ENCODE results near the gene TRPC4. TPM values are rescaled to one million over a fixed set of nuclear protein-coding genes. Genes with fewer than 3 reads are reported as not detected.

The TRPC4 gene
- total RNA-seq, 2 experiments from 2014 or later = not detected

DNA sequence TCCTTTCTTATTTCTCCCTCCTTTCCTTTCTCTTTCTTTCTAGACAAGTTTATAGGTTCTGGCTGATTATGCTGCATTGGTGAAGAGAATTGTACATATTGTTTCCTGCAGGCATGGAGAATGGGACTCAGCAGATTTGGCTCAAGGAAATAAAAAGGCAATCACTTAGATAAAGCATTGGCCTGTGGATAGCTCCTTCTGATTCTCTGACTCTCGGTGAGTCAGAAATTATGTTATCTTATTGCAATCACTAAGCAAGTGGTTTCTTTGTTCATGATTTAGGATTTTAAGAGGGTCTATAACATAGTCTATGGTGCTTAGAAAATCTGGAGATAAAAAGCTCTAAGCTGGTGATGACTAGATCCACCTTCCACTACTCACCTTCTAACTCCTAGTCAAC lies 217.0 kb downstream of the TRPC4 start:
- no peaks in the 10 kb centered on the region for H3K4me1 Mint-ChIP-seq
- POLR2A ChIA-PET = no interaction called here

DNA sequence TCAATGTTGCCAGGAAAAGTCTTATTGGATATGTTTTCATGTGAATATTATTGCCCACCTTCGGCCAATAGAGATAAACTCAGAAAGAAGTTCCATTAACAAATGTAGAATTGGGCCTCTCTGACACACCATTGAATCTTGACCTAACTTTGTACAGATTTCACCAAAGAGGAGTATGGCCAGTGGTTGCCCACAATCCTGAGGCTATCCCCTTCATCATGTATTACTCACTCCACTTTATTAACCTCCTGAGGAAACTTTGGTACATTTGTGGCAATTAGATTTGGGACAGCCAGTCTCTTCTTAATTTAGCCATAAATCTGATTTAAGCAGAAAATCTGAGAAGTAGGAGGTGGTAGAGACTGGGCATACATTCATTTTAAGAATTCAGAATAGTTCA lies 217.7 kb downstream of the TRPC4 start:
- DNase-seq (no peak), ATAC-seq (ENCODE audit: low read depth) (no peak)
- POLR2A ChIA-PET = no interaction called here
- Mint-ChIP-seq H3K36me3 (no peaks in the 10 kb centered on the region), H3K9me3 (peaks cover 1% of the 10 kb centered on the region), H3K27ac (no peak overlapping the region), H3K27me3 (no peaks in the 10 kb centered on the region), H3K4me1 (no peaks in the 10 kb centered on the region), H3K4me3 (no peak overlapping the region)

More for the DNA sequence above, 217.0 kb downstream of the TRPC4 start:
- H3K27ac Mint-ChIP-seq = no peak overlapping the region
- no peak for ATAC-seq (ENCODE audit: low read depth)
- no peak for DNase-seq
- H3K9me3 Mint-ChIP-seq = peaks cover 1% of the 10 kb centered on the region
- no peaks in the 10 kb centered on the region for H3K27me3 Mint-ChIP-seq
- H3K36me3 Mint-ChIP-seq = no peaks in the 10 kb centered on the region
- no peak overlapping the region for H3K4me3 Mint-ChIP-seq

DNA sequence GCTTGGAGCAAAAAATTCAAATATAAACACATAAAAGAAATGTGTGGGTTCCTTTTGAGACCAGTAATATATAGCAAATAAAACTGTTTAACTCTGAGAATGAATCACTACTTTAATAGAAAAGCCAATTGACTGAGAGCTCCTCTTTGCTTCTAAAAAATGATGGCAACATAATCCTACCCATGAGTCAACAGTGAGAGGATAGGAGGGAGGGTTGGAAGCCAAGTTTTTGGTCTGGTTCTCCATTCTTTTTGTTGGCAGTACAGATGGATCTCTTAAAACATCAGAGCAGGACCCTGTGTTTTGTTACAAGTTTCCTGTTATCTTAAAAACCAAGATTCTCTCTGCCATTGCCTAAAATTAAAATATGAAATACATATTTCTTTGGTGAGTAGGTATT lies 221.0 kb downstream of the TRPC4 start:
- Mint-ChIP-seq H3K27ac (no peak overlapping the region), H3K27me3 (no peaks in the 10 kb centered on the region), H3K4me1 (no peaks in the 10 kb centered on the region), H3K36me3 (no peaks in the 10 kb centered on the region), H3K9me3 (peaks cover 1% of the 10 kb centered on the region), H3K4me3 (no peak overlapping the region)
- ATAC-seq (ENCODE audit: low read depth) (no peak), DNase-seq (no peak)
- POLR2A ChIA-PET = no interaction called here

DNA sequence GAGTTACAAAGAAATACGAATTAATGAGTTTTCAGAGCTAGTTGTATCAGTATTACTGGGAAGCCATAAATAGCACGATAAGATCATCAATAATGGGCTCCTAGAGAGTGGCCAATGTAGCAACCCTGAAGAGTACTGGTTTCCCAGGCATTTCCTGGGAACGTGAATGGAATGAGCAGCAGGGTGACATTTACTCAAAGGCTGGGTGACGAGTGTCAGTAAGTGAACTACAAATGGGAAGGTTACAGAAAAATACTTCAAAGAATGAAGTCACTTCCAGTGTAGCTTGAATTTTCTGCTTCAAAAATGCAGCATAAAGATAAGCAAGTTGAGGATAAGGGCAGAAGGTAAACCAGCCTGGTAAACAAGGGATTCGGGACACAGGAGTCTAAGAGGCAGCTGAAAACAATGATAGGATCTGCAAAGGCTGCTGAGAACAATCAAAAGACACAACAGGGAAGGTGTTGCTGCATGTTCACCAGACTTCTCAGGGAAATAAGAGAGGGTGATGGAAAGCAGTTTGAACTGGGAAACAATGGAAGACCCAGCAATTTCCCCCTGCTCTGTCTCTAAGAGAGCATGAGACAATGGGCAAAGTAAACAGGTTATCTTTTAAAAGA lies 222.4 kb downstream of the TRPC4 start:
- Mint-ChIP-seq H3K9me3 (peaks cover 3% of the 10 kb centered on the region), H3K4me1 (no peaks in the 10 kb centered on the region), H3K4me3 (no peak overlapping the region), H3K27me3 (no peaks in the 10 kb centered on the region), H3K36me3 (no peaks in the 10 kb centered on the region), H3K27ac (no peak overlapping the region)
- ATAC-seq (ENCODE audit: low read depth) (no peak), DNase-seq (no peak)
- POLR2A ChIA-PET = no interaction called here

DNA sequence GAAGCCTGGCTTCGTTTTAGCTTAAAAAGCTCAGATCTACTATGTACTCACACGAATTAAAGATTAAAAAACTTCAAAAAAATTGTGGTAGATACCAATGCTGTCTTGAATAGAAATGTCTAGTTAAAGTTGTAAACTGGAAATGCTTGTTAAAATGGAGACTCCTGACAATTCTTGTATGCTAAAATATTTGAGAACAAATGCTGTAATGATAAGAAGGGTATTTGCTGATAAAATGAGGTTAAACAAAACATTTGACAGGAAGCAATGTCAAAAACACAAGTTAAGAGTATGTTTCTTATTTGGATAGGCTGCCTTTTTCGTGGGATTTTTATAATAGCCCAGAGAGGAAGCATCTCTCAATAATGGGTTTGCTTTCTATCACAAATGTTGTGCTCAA lies 223.0 kb downstream of the TRPC4 start:
- H3K36me3 Mint-ChIP-seq = no peaks in the 10 kb centered on the region
- H3K4me1 Mint-ChIP-seq = no peaks in the 10 kb centered on the region
- POLR2A ChIA-PET = no interaction called here
- H3K4me3 Mint-ChIP-seq = no peak overlapping the region
- no peak overlapping the region for H3K27ac Mint-ChIP-seq
- no peaks in the 10 kb centered on the region for H3K27me3 Mint-ChIP-seq
- H3K9me3 Mint-ChIP-seq = peaks cover 3% of the 10 kb centered on the region
- ATAC-seq (ENCODE audit: low read depth) (no peak), DNase-seq (no peak)

DNA sequence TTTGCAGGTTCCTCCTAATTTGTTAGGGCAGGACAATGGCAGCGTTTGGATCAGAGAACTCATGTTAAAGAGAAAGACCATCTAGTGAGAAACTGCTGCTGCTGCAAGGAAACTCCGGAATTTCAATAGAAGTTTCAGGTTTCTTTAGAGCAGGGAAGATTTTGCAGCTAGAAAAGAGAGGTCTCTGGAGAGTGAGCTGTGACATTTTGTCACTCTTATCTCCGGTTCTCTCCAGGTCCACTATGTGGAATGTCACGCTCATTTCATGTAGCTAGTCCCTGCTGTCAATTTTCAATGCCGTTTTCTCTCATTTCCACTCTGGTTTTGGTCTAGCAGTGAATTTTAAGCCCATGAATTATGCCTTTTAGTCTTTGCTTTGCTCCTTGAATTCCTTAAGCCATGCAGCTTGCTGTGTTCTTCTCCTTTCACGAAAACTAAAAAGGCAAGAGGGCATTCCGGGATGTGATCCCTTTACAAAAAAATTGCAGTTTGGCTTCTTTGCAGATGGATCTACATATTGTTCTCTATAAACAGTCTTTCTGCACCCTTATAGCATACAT lies 224.3 kb downstream of the TRPC4 start:
- Mint-ChIP-seq H3K27ac (no peak overlapping the region), H3K36me3 (no peaks in the 10 kb centered on the region), H3K4me1 (no peaks in the 10 kb centered on the region), H3K4me3 (no peak overlapping the region), H3K27me3 (no peaks in the 10 kb centered on the region), H3K9me3 (peaks cover 3% of the 10 kb centered on the region)
- ATAC-seq (ENCODE audit: low read depth) = no peak
- no peak for DNase-seq
- POLR2A ChIA-PET = no interaction called here

DNA sequence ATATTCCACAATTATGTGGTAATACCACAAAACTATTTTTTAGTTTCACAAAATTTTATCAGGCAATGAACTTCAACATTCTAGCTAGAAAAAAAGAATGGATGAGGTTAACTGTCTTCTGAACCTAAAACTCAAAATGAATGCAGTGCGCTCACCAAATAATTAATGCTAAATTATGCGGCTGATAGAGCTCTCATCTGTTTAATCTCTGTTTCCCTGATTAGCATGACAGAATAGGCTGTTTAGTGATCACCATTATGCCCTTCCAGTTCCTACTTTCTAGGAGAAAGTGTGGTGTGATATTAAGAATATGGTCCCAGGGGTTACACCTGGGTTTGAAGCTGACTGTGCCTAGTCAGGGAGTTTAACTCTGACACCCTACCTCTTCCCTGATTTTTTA lies 228.2 kb downstream of the TRPC4 start:
- Mint-ChIP-seq H3K27ac (no peak overlapping the region), H3K4me1 (no peaks in the 10 kb centered on the region), H3K27me3 (no peaks in the 10 kb centered on the region), H3K4me3 (no peak overlapping the region), H3K9me3 (peaks cover 3% of the 10 kb centered on the region), H3K36me3 (no peaks in the 10 kb centered on the region)
- no peak for ATAC-seq (ENCODE audit: low read depth)
- no peak for DNase-seq
- POLR2A ChIA-PET = no interaction called here

DNA sequence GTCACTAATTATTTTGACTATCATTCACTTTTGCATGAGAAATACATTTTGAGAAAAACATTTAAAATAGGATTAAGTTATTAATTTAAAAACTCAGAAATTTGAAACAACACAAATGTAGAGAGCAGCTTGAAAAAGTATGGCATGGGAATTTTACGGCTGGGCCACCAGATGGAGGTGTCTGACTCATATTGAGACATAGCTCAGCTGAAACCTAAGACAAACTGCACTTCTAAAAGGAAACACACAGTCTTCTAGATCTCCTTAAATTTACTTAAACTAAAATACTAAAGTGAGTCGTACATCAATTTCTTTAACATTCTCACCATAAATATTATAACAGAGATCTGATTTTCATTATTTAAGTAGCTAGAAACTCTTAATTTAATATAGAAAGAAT lies 229.1 kb downstream of the TRPC4 start:
- peaks cover 3% of the 10 kb centered on the region for H3K9me3 Mint-ChIP-seq
- POLR2A ChIA-PET = no interaction called here
- no peaks in the 10 kb centered on the region for H3K27me3 Mint-ChIP-seq
- no peaks in the 10 kb centered on the region for H3K4me1 Mint-ChIP-seq
- DNase-seq (no peak), ATAC-seq (ENCODE audit: low read depth) (no peak)
- no peaks in the 10 kb centered on the region for H3K36me3 Mint-ChIP-seq
- H3K27ac Mint-ChIP-seq = no peak overlapping the region
- no peak overlapping the region for H3K4me3 Mint-ChIP-seq

DNA sequence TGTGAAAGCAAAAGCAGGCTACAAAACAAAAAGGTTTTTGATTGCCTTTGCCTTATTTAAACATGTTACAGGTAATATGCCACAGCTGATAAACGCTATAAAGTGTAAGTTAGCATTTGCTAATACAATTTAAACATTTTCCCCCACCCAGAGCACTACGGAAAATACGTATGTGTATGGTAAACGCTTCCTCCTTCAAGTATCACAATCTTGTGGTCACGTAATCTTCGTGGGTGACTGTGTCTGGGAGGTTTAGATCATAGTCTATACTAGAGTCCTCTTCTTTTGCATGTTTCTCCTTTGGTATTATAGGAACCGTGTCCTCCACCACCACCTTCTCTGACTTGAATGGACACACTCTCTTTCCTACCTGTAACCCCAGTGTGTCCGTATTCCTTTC lies 232.9 kb downstream of the TRPC4 start:
- no peak overlapping the region for H3K4me3 Mint-ChIP-seq
- H3K27me3 Mint-ChIP-seq = no peaks in the 10 kb centered on the region
- no peaks in the 10 kb centered on the region for H3K9me3 Mint-ChIP-seq
- no peak overlapping the region for H3K27ac Mint-ChIP-seq
- DNase-seq (no peak), ATAC-seq (ENCODE audit: low read depth) (no peak)
- H3K4me1 Mint-ChIP-seq = no peaks in the 10 kb centered on the region
- POLR2A ChIA-PET = no interaction called here
- H3K36me3 Mint-ChIP-seq = no peaks in the 10 kb centered on the region

DNA sequence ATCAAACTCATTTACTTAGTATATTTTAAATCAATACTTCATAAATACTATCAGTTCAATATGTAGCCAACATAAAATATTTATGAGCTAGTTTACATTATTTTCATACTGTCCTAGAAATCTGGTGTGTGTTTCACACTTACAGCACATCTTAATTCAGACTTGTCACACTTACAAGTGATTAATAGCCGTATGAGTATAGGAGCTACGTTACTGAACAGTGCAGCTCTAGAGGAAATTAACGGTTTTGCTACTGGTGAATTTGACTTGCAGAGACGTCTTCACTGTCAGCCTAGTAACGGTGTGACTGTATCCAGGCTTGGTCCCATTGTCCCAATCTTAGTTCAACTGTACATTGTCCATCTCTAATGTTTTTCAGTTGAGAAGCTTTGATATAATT lies 237.3 kb downstream of the TRPC4 start:
- POLR2A ChIA-PET = no interaction called here
- DNase-seq (no peak), ATAC-seq (ENCODE audit: low read depth) (no peak)
- no peaks in the 10 kb centered on the region for H3K4me1 Mint-ChIP-seq
- peaks cover 2% of the 10 kb centered on the region for H3K9me3 Mint-ChIP-seq
- no peaks in the 10 kb centered on the region for H3K36me3 Mint-ChIP-seq
- H3K27me3 Mint-ChIP-seq = no peaks in the 10 kb centered on the region
- H3K27ac Mint-ChIP-seq = no peak overlapping the region
- no peak overlapping the region for H3K4me3 Mint-ChIP-seq

DNA sequence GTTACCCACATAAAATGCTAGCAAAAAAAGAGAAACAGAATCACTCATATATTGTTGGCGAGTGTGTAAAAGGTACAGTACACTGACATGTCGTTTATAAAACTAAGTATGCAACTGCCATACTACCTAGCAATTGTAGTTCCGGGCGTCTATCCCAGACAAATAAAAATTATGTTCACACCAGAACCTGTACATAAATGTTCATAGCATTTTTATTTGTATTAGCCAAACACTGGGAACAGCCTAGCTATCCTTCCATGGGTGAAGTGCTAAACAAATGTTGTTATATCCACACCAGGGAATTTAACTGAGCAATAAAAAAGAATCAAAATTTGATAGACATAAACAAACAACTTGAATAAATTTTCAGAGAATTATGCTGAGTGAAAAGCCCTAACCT lies 242.1 kb downstream of the TRPC4 start:
- H3K4me3 Mint-ChIP-seq = no peak overlapping the region
- ATAC-seq (ENCODE audit: low read depth) = no peak
- POLR2A ChIA-PET = no interaction called here
- H3K27ac Mint-ChIP-seq = no peak overlapping the region
- no peaks in the 10 kb centered on the region for H3K4me1 Mint-ChIP-seq
- peaks cover 2% of the 10 kb centered on the region for H3K9me3 Mint-ChIP-seq
- DNase-seq = no peak
- no peaks in the 10 kb centered on the region for H3K27me3 Mint-ChIP-seq
- H3K36me3 Mint-ChIP-seq = no peaks in the 10 kb centered on the region

DNA sequence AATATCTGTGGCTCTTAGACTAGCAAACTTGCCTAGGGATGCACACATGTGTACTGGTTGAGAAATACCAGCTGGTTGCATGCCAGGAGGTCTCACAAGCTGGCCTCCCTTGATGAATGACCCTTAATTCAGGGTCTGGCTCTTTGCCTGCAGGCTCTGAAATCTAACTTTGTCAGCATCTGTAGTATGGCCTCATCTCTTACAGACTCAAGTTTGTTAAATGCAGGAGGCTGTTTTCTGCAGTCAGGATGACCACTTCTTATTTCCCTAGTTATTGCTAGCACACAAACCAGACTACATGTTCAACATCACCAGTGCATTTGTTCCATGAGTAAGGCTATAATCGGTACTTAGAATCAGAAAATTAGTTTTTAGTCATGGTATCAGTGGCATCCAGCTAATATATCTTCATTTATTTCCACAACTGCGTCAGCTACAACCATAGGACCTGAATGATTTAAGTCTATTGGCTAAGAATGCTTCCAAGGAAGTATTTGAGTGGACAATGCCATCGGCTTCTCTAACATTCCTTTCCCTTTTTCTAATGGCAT lies 247.7 kb downstream of the TRPC4 start:
- Mint-ChIP-seq H3K4me1 (no peaks in the 10 kb centered on the region), H3K27ac (no peak overlapping the region), H3K27me3 (no peaks in the 10 kb centered on the region), H3K4me3 (no peak overlapping the region), H3K36me3 (no peaks in the 10 kb centered on the region), H3K9me3 (peaks cover 2% of the 10 kb centered on the region)
- POLR2A ChIA-PET = no interaction called here
- DNase-seq (no peak), ATAC-seq (ENCODE audit: low read depth) (no peak)

DNA sequence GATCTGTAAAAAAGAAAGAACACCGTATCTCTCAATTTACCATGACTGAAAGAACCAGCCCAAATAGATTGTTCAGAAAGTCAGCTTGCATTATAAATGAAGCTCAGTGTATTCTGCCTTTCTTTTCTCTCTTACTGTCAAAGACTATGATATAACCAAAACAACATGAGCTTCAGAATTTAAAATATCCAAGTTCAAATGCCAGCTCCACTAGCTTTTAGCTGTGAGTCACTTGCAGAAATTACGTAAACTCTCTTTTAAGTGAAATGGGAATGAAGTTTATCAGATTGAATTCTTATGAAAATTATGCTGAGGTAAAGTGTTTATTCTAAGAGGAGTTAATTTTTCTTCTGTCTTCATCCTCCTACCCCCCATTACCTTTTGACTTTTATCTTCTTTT lies 251.0 kb downstream of the TRPC4 start:
- H3K4me3 Mint-ChIP-seq = no peak overlapping the region
- H3K4me1 Mint-ChIP-seq = no peaks in the 10 kb centered on the region
- H3K9me3 Mint-ChIP-seq = peaks cover 2% of the 10 kb centered on the region
- H3K36me3 Mint-ChIP-seq = no peaks in the 10 kb centered on the region
- ATAC-seq (ENCODE audit: low read depth) (no peak), DNase-seq (no peak)
- POLR2A ChIA-PET = no interaction called here
- no peaks in the 10 kb centered on the region for H3K27me3 Mint-ChIP-seq
- no peak overlapping the region for H3K27ac Mint-ChIP-seq

DNA sequence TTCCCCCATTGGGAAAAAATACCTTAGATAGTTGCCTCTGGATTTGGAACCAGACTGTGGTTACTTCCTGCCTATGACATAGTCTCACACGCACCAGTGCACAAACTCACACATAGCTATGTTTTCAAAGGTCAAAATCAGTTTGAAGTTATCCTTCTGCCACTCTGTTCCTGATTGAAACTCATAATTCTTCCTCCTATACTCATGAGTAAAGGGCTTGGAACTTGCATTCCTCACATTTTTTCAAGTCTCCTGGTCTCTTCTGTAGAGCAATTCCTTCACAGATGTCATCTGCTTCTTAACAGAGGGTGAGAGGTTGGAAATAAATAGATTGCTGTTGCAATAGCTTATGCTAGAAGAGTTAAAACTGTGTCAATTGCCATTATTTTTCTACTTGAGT lies 252.4 kb downstream of the TRPC4 start:
- Mint-ChIP-seq H3K4me1 (no peaks in the 10 kb centered on the region), H3K4me3 (no peak overlapping the region), H3K27ac (no peak overlapping the region), H3K36me3 (no peaks in the 10 kb centered on the region), H3K27me3 (no peaks in the 10 kb centered on the region), H3K9me3 (peaks cover 2% of the 10 kb centered on the region)
- ATAC-seq (ENCODE audit: low read depth) = no peak
- DNase-seq = no peak
- POLR2A ChIA-PET = no interaction called here
